ENCODE measurements around the gene ESRRG.

GRCh38 chr1:216464489-216464888, 258.7 kb downstream of the ESRRG start:
- no peak for TF ChIP-seq CTCF (IDR thresholded peaks at IDR 0.05)
- no peak for TF ChIP-seq POLR2A (IDR thresholded peaks at IDR 0.05)
